Astrocyte (in vitro differentiated cells and primary cell): ENCODE results near the gene PDP2. TPM values are rescaled to one million over a fixed set of nuclear protein-coding genes. Genes with fewer than 3 reads are reported as not detected.

Source experiments
- DNase-seq: peaks from one replicate; pipeline ENCODE4 v3.0.0-alpha.2; 2010; ENCODE audit warnings: low read depth
- FAIRE-seq: peaks from 2 replicates; lab custom pipeline; 2011; peaks lifted over from hg19 to GRCh38; lab: Jason Lieb, UNC
- H2AFZ ChIP-seq: 2 replicates; pipeline ENCODE4 v1.6.0; 2012; ENCODE audit warnings: low read depth, low read length, inconsistent platforms
- H3K27ac ChIP-seq: 2 replicates; pipeline ENCODE4 v1.5.1; 2011; ENCODE audit warnings: low read depth, low read length, inconsistent platforms
- H3K27me3 ChIP-seq: 2 replicates; pipeline ENCODE4 v1.6.0; 2011; ENCODE audit warnings: low read length, inconsistent platforms; ENCODE audit not compliant: insufficient read depth
- H3K36me3 ChIP-seq: 2 replicates; pipeline ENCODE4 v1.5.1; 2011; ENCODE audit warnings: low read length, inconsistent platforms; ENCODE audit not compliant: insufficient read depth
- H3K4me1 ChIP-seq: 2 replicates; pipeline ENCODE4 v1.5.1; 2011; ENCODE audit warnings: low read length, inconsistent platforms; ENCODE audit not compliant: insufficient read depth
- H3K4me2 ChIP-seq: 2 replicates; pipeline ENCODE4 v1.6.0; 2012; ENCODE audit warnings: low read length, inconsistent platforms
- H3K4me3 ChIP-seq: 2 replicates; pipeline ENCODE4 v1.5.1; 2011; ENCODE audit warnings: low read depth, mild to moderate bottlenecking, low read length, inconsistent platforms; ENCODE audit not compliant: insufficient read depth
- H3K79me2 ChIP-seq: 2 replicates; pipeline ENCODE4 v1.6.0; 2012; ENCODE audit warnings: mild to moderate bottlenecking, low read length, inconsistent platforms; ENCODE audit not compliant: insufficient read depth
- H3K9ac ChIP-seq: 2 replicates; pipeline ENCODE4 v1.6.0; 2012; ENCODE audit warnings: mild to moderate bottlenecking, low read length, inconsistent platforms
- H3K9me3 ChIP-seq: 2 replicates; pipeline ENCODE4 v1.5.1; 2012; ENCODE audit warnings: low read depth, mild to moderate bottlenecking, low read length, inconsistent platforms; ENCODE audit not compliant: insufficient read depth
- H4K20me1 ChIP-seq: 2 replicates; pipeline ENCODE4 v1.6.0; 2012; ENCODE audit warnings: low read length, inconsistent platforms; ENCODE audit not compliant: insufficient read depth
- H3K27ac Mint-ChIP-seq: one replicate; pipeline ENCODE4 v1.8.0; 2021; ENCODE audit warnings: mild to moderate bottlenecking, mixed read lengths; ENCODE audit not compliant: unreplicated experiment
- H3K27me3 Mint-ChIP-seq: one replicate; pipeline ENCODE4 v1.8.0; 2021; ENCODE audit warnings: low read depth, mixed read lengths; ENCODE audit not compliant: unreplicated experiment
- H3K36me3 Mint-ChIP-seq: one replicate; pipeline ENCODE4 v1.8.0; 2021; ENCODE audit warnings: low read depth, mixed read lengths; ENCODE audit not compliant: unreplicated experiment
- H3K4me1 Mint-ChIP-seq: one replicate; pipeline ENCODE4 v1.8.0; 2021; ENCODE audit warnings: low read depth, mixed read lengths; ENCODE audit not compliant: unreplicated experiment
- H3K4me3 Mint-ChIP-seq: one replicate; pipeline ENCODE4 v1.8.0; 2021; ENCODE audit warnings: mild to moderate bottlenecking, moderate library complexity, mixed read lengths; ENCODE audit not compliant: unreplicated experiment
- H3K9me3 Mint-ChIP-seq: one replicate; pipeline ENCODE4 v1.8.0; 2021; ENCODE audit warnings: mild to moderate bottlenecking, mixed read lengths; ENCODE audit not compliant: unreplicated experiment
- EZH2 ChIP-seq: IDR thresholded peaks from 2 replicates; pipeline ENCODE4 v1.6.1; 2012; ENCODE audit warnings: mild to moderate bottlenecking, low read length, inconsistent platforms; ENCODE audit not compliant: insufficient read depth
- total RNA-seq: library from RNA; stranded (reverse); gene quantifications from 2 replicates; pipeline ENCODE4 v1.2.1, GENCODE V29; 2021
- TF ChIP-seq, protein P1 (sequence below): IDR thresholded peaks from 2 replicates; pipeline ENCODE4 v1.5.1; 2011; ENCODE audit warnings: low read depth, mild to moderate bottlenecking, inconsistent platforms, low read length, moderate library complexity; ENCODE audit not compliant: insufficient read depth

PDP2 gene
- total RNA-seq, 1 donor from 2014 or later = 16.8 TPM

GRCh38 chr16:66858740-66859396, 21.4 kb upstream of the PDP2 start:
- Histone ChIP-seq H3K36me3 (no peaks in the 10 kb centered on the region), H2AFZ (no peak overlapping the region), H3K27me3 (peaks cover 3% of the 10 kb centered on the region), H3K4me1 (peaks cover 8% of the 10 kb centered on the region), H3K9ac (no peak overlapping the region), H3K4me2 (no peak overlapping the region), H3K4me3 (no peak overlapping the region), H4K20me1 (peaks cover 6% of the 10 kb centered on the region), H3K9me3 (no peaks in the 10 kb centered on the region), H3K27ac (no peak overlapping the region), H3K79me2 (no peaks in the 10 kb centered on the region)
- DNase-seq (peak; percentile 52), FAIRE-seq (no peak)
- H3K9me3 Mint-ChIP-seq = no peaks in the 10 kb centered on the region
- no peak overlapping the region for H3K27ac Mint-ChIP-seq
- H3K36me3 Mint-ChIP-seq = no peaks in the 10 kb centered on the region
- H3K4me1 Mint-ChIP-seq = no peaks in the 10 kb centered on the region
- no peak for TF ChIP-seq EZH2
- TF ChIP-seq, protein P1, sequence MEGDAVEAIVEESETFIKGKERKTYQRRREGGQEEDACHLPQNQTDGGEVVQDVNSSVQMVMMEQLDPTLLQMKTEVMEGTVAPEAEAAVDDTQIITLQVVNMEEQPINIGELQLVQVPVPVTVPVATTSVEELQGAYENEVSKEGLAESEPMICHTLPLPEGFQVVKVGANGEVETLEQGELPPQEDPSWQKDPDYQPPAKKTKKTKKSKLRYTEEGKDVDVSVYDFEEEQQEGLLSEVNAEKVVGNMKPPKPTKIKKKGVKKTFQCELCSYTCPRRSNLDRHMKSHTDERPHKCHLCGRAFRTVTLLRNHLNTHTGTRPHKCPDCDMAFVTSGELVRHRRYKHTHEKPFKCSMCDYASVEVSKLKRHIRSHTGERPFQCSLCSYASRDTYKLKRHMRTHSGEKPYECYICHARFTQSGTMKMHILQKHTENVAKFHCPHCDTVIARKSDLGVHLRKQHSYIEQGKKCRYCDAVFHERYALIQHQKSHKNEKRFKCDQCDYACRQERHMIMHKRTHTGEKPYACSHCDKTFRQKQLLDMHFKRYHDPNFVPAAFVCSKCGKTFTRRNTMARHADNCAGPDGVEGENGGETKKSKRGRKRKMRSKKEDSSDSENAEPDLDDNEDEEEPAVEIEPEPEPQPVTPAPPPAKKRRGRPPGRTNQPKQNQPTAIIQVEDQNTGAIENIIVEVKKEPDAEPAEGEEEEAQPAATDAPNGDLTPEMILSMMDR = no peak
- peaks cover 35% of the 10 kb centered on the region for H3K27me3 Mint-ChIP-seq
- no peak overlapping the region for H3K4me3 Mint-ChIP-seq

GRCh38 chr16:66859397-66860068, 20.8 kb upstream of the PDP2 start:
- H3K27ac ChIP-seq = no peak overlapping the region
- TF ChIP-seq EZH2 = no peak
- TF ChIP-seq, protein P1 = no peak
- H3K36me3 ChIP-seq = no peaks in the 10 kb centered on the region
- DNase-seq = no peak
- no peak overlapping the region for H3K4me3 ChIP-seq
- Mint-ChIP-seq H3K4me3 (no peak overlapping the region), H3K27me3 (peaks cover 29% of the 10 kb centered on the region), H3K9me3 (no peaks in the 10 kb centered on the region), H3K36me3 (no peaks in the 10 kb centered on the region), H3K27ac (no peak overlapping the region), H3K4me1 (no peaks in the 10 kb centered on the region)
- H2AFZ ChIP-seq = no peak overlapping the region
- H3K79me2 ChIP-seq = no peaks in the 10 kb centered on the region
- H3K4me1 ChIP-seq = peaks cover 8% of the 10 kb centered on the region
- no peaks in the 10 kb centered on the region for H3K27me3 ChIP-seq
- peaks cover 6% of the 10 kb centered on the region for H4K20me1 ChIP-seq
- FAIRE-seq = no peak
- no peak overlapping the region for H3K9ac ChIP-seq
- H3K4me2 ChIP-seq = no peak overlapping the region
- H3K9me3 ChIP-seq = no peaks in the 10 kb centered on the region

DNA sequence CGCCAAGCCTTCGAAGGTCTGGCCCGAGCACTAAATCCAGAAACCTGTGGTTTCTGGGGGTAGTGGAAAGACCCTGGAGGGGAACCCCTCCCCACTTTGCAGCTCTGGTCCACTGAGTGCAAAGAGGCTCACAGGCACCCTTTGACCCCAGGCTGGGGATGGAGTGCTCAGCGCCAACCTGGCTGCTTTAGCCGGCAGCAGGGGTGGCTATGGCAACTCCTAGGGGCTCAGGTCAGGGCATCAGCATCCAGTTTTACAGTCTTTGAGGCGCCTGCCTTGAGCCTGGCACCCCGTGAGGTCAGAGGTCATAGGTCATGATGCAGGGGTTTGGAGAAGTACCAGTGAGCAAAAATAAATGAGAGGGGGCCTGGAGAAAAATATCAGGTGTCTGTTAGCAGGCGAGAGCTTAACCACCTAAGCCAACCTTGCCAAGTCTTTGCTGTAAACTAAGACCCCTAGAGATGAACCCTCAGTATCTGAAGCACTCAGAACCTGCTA, 18.2 kb upstream of the PDP2 start:
- Mint-ChIP-seq H3K4me3 (no peak overlapping the region), H3K4me1 (no peaks in the 10 kb centered on the region), H3K27me3 (peaks cover 18% of the 10 kb centered on the region), H3K36me3 (no peaks in the 10 kb centered on the region), H3K27ac (no peak overlapping the region), H3K9me3 (no peaks in the 10 kb centered on the region)
- TF ChIP-seq, protein P1 = no peak
- no peak for TF ChIP-seq EZH2
- Histone ChIP-seq H3K27me3 (no peaks in the 10 kb centered on the region), H3K9me3 (no peaks in the 10 kb centered on the region), H2AFZ (no peak overlapping the region), H4K20me1 (peaks cover 6% of the 10 kb centered on the region), H3K4me3 (no peak overlapping the region), H3K4me1 (peaks cover 8% of the 10 kb centered on the region), H3K36me3 (no peaks in the 10 kb centered on the region), H3K27ac (no peak overlapping the region), H3K9ac (no peak overlapping the region), H3K79me2 (no peaks in the 10 kb centered on the region), H3K4me2 (no peak overlapping the region)
- no peak for FAIRE-seq
- no peak for DNase-seq
